Activated naive CD4-positive, alpha-beta T cell treated with anti-CD3 and anti-CD28 coated beads for 36 hours (primary cell): ENCODE data around the gene RAD51B. TPM values are rescaled to one million over a fixed set of nuclear protein-coding genes. Genes with fewer than 3 reads are reported as not detected.

ENCODE experiments used
- CTCF ChIA-PET: fragments of 350-600 bp; sonication (Branson Sonifier 250); formaldehyde crosslinking; loops from one replicate; lab custom pipeline; 2021; ENCODE audit warnings: antibody characterized with exemption; lab: Charles Lee
- DNase-seq: peaks from one replicate; pipeline ENCODE4 v3.0.0-alpha.2; 2020
- H3K27ac Mint-ChIP-seq: one replicate; pipeline ENCODE4 v1.8.0; 2021; ENCODE audit warnings: mild to moderate bottlenecking, mixed read lengths
- H3K27me3 Mint-ChIP-seq: one replicate; pipeline ENCODE4 v1.8.0; 2021; ENCODE audit warnings: low read depth, mixed read lengths
- H3K36me3 Mint-ChIP-seq: one replicate; pipeline ENCODE4 v1.8.0; 2021; ENCODE audit warnings: low read depth, mixed read lengths
- H3K4me1 Mint-ChIP-seq: one replicate; pipeline ENCODE4 v1.8.0; 2021; ENCODE audit warnings: low read depth, mixed read lengths
- H3K4me3 Mint-ChIP-seq: one replicate; pipeline ENCODE4 v1.8.0; 2021; ENCODE audit warnings: mild to moderate bottlenecking, moderate library complexity, mixed read lengths
- H3K9me3 Mint-ChIP-seq: one replicate; pipeline ENCODE4 v1.8.0; 2021; ENCODE audit warnings: mixed read lengths
- intact Hi-C: fragments of 100-400 bp; cut with micrococcal nuclease; formaldehyde crosslinking; loops from one replicate; pipeline ENCODE4 v1.15.1; 2023
- total RNA-seq, 2 experiments: library from RNA; stranded (reverse); gene quantifications; one replicate each; pipeline ENCODE4 v1.2.3, GENCODE V29; 2021

Gene RAD51B
- total RNA-seq, 2 experiments from 2014 or later: 44.8 to 47.6 TPM

DNA sequence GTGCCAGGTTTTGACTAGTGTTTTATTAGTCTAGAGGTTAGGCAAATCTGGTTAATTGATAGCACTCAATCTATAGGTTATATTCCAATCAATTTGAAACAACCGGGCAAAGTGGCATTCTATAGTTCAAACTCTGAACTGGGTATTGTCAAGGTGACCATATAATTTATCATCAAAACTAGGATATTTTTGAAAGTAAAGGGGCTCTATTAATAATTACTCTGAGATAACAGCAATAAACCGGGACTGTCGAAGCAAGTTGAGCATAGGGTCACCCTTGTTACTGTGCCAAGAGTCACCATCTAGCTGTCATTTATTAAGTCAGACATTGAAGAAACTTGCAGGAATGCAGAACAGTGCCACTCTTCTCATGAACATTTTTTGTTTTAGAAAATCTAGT lies 321.2 kb downstream of the RAD51B start:
- H3K27me3 Mint-ChIP-seq: no peaks in the 10 kb centered on the region
- intact Hi-C loops: no loop called here
- H3K9me3 Mint-ChIP-seq: no peaks in the 10 kb centered on the region
- H3K4me1 Mint-ChIP-seq: peaks cover 14% of the 10 kb centered on the region
- H3K4me3 Mint-ChIP-seq: no peak overlapping the region
- H3K27ac Mint-ChIP-seq: no peak overlapping the region
- DNase-seq: no peak
- H3K36me3 Mint-ChIP-seq: peaks cover under 1% of the 10 kb centered on the region
- CTCF ChIA-PET: interaction anchor here (0.6 kb wide), 1 partner anchor 197 kb away, joined by 6 read pairs; no protein-coding TSS in a partner anchor

DNA sequence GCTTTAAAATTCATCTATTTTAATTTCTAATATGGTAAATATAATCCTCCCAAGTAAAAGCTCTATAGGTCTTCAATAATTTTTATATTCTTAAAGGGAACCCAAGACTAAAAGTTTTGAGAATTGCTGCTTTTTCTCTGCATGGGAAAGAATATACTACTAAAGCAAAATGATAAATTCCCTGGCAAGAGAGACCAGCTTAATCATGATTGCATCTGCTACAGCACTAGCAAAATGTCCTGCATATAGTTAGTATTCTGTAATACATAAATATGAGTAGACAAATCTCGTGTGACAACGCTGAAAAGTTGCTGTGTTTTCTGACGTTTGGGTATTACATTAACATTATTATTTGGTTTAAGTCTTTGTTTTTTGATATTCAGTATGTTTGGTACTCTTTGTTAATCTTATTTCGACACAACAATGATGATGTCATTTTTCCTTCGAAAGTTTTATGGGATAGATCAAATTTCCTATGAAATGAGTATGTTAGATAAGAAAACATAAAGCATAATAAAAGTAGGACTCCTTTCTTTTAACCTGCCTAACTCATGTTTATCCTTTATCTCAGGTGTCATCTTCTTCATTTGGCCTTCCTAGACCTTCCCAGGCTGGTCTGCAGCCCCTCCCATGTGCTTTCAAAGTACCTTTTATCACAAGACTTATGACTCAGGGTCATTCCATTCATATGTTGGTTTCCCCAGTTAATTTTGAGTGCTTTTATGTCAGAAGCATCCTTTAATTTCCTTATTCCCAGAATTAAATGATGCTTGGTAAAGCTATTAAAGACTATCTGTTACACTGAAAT lies 321.9 kb downstream of the RAD51B start:
- H3K27ac Mint-ChIP-seq: no peak overlapping the region
- H3K36me3 Mint-ChIP-seq: peaks cover 2% of the 10 kb centered on the region
- H3K9me3 Mint-ChIP-seq: no peaks in the 10 kb centered on the region
- peaks cover 14% of the 10 kb centered on the region for H3K4me1 Mint-ChIP-seq
- no peak for DNase-seq
- intact Hi-C loops: no loop called here
- CTCF ChIA-PET: interaction anchor here (0.6 kb wide), 1 partner anchor 30 kb away, joined by 3 read pairs; no protein-coding TSS in a partner anchor
- no peak overlapping the region for H3K4me3 Mint-ChIP-seq
- no peaks in the 10 kb centered on the region for H3K27me3 Mint-ChIP-seq

DNA sequence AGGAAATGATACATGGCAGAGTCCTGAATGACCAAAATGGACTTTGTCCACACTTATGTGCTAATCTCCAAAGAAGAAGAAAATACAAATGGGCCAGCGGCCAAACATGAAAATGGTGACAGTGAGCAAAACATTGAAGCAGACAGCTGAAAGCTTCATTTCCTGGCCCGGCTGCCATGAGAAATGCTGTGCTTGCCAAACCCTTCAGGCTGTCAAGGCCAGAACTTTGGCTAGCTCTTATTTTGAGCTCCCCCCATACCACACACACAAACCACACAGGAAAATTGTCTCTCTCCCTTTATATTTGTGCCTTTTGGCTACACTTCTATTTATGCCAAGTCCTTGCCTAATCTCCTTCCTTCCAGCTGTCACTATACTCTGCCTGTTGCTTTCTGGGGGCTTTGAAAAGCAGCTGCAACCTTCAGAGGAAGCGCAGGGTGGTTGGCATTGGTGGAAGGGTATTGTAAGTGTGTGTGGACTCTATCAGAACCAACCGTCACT lies 323.8 kb downstream of the RAD51B start:
- Mint-ChIP-seq H3K27me3 (no peaks in the 10 kb centered on the region), H3K36me3 (peaks cover 2% of the 10 kb centered on the region), H3K4me1 (peaks cover 10% of the 10 kb centered on the region), H3K4me3 (no peak overlapping the region), H3K27ac (no peak overlapping the region), H3K9me3 (peaks cover 4% of the 10 kb centered on the region)
- no peak for DNase-seq
- intact Hi-C loops: no loop called here
- CTCF ChIA-PET: interaction anchor here (0.7 kb wide), 1 partner anchor 799 kb away, joined by 3 read pairs; no protein-coding TSS in a partner anchor

- no peak overlapping the region for H3K4me3 Mint-ChIP-seq
- peaks cover 4% of the 10 kb centered on the region for H3K9me3 Mint-ChIP-seq
- peaks cover 16% of the 10 kb centered on the region for H3K4me1 Mint-ChIP-seq
- H3K36me3 Mint-ChIP-seq: peaks cover 2% of the 10 kb centered on the region
- no peaks in the 10 kb centered on the region for H3K27me3 Mint-ChIP-seq
- CTCF ChIA-PET: no interaction called here
- intact Hi-C loops: no loop called here
- H3K27ac Mint-ChIP-seq: no peak overlapping the region
- DNase-seq: no peak
Measured at GRCh38 chr14:68144051-68144681, 324.6 kb downstream of the RAD51B start.

- CTCF ChIA-PET: no interaction called here
- Mint-ChIP-seq H3K27ac (no peak overlapping the region), H3K4me3 (no peak overlapping the region), H3K4me1 (peaks cover 16% of the 10 kb centered on the region), H3K36me3 (peaks cover 2% of the 10 kb centered on the region), H3K9me3 (peaks cover 4% of the 10 kb centered on the region), H3K27me3 (no peaks in the 10 kb centered on the region)
- intact Hi-C loops: no loop called here
- DNase-seq: no peak
Measured at GRCh38 chr14:68145036-68145435, 325.5 kb downstream of the RAD51B start.

DNA sequence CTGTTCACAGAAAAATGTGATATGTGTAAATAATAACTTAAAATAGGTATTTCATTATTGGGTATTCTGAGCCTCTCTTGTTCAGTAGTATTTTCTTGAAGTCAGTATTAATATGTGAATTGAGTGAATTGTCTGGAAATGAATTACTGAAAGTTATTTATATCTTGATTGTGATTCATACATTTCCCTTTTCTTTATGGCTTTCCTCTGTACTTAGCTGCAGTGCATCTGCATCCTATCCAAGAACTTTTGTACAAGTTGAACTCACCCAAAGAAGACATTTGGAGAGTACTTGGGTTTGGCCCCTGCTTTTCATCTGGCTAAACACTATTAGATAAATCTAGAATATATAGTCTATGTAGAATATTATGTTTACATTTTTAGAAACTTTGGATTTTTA lies 326.0 kb downstream of the RAD51B start:
- Mint-ChIP-seq H3K9me3 (peaks cover 7% of the 10 kb centered on the region), H3K4me3 (no peak overlapping the region), H3K27ac (no peak overlapping the region), H3K36me3 (peaks cover 2% of the 10 kb centered on the region), H3K27me3 (no peaks in the 10 kb centered on the region), H3K4me1 (peaks cover 16% of the 10 kb centered on the region)
- no peak for DNase-seq
- CTCF ChIA-PET: no interaction called here
- intact Hi-C loops: no loop called here

GRCh38 chr14:68146818-68147217 lies 327.2 kb downstream of the RAD51B start:
- Mint-ChIP-seq H3K4me3 (no peak overlapping the region), H3K4me1 (peaks cover 16% of the 10 kb centered on the region), H3K9me3 (peaks cover 14% of the 10 kb centered on the region), H3K36me3 (peaks cover 3% of the 10 kb centered on the region), H3K27ac (no peak overlapping the region), H3K27me3 (no peaks in the 10 kb centered on the region)
- intact Hi-C loops: no loop called here
- DNase-seq: no peak
- CTCF ChIA-PET: no interaction called here

DNA sequence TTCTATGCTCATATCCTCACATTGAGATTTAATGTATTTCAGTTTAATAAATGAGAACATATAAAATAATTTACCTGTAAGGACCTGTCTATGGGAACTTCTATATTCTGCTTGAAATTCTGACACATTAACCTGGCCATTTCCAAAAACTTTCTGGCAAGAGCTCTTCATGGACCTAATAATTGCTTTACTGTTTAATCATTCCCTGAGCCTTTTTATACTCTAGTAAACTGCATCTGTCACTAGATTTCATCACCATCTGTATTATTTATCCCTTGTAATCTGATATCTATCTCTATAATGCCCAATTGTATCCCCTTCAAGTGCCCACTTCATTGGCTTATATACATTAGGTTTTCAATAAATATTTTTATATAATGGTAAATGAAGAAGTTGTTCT lies 327.7 kb downstream of the RAD51B start:
- H3K36me3 Mint-ChIP-seq: peaks cover 6% of the 10 kb centered on the region
- CTCF ChIA-PET: no interaction called here
- intact Hi-C loops: no loop called here
- no peak overlapping the region for H3K27ac Mint-ChIP-seq
- no peak overlapping the region for H3K4me3 Mint-ChIP-seq
- peaks cover 16% of the 10 kb centered on the region for H3K4me1 Mint-ChIP-seq
- DNase-seq: no peak
- no peaks in the 10 kb centered on the region for H3K27me3 Mint-ChIP-seq
- peaks cover 15% of the 10 kb centered on the region for H3K9me3 Mint-ChIP-seq

- peaks cover 11% of the 10 kb centered on the region for H3K36me3 Mint-ChIP-seq
- no peak overlapping the region for H3K27ac Mint-ChIP-seq
- intact Hi-C loops: loop anchor here (1.0 to 2.0 kb wide), 2 partner anchors 10 to 63 kb away; no protein-coding TSS in a partner anchor
- H3K4me3 Mint-ChIP-seq: no peak overlapping the region
- peak; percentile 40 for DNase-seq
- CTCF ChIA-PET: no interaction called here
- H3K27me3 Mint-ChIP-seq: no peaks in the 10 kb centered on the region
- peaks cover 15% of the 10 kb centered on the region for H3K9me3 Mint-ChIP-seq
- H3K4me1 Mint-ChIP-seq: peaks cover 16% of the 10 kb centered on the region
Measured at GRCh38 chr14:68148276-68148675, 328.7 kb downstream of the RAD51B start.

- H3K27me3 Mint-ChIP-seq: no peaks in the 10 kb centered on the region
- H3K27ac Mint-ChIP-seq: no peak overlapping the region
- intact Hi-C loops: loop anchor here (1.0 to 2.0 kb wide), 2 partner anchors 10 to 62 kb away; no protein-coding TSS in a partner anchor
- no peak for DNase-seq
- peaks cover 15% of the 10 kb centered on the region for H3K4me1 Mint-ChIP-seq
- H3K4me3 Mint-ChIP-seq: no peak overlapping the region
- peaks cover 15% of the 10 kb centered on the region for H3K9me3 Mint-ChIP-seq
- H3K36me3 Mint-ChIP-seq: peaks cover 11% of the 10 kb centered on the region
- CTCF ChIA-PET: no interaction called here
Measured at GRCh38 chr14:68148763-68149162, 329.2 kb downstream of the RAD51B start.

GRCh38 chr14:68153275-68153674 lies 333.7 kb downstream of the RAD51B start:
- CTCF ChIA-PET: interaction anchor here (0.7 kb wide), 1 partner anchor 1521 kb away, joined by 3 read pairs; no protein-coding TSS in a partner anchor
- intact Hi-C loops: no loop called here
- Mint-ChIP-seq H3K4me3 (no peak overlapping the region), H3K27me3 (no peaks in the 10 kb centered on the region), H3K36me3 (peaks cover 14% of the 10 kb centered on the region), H3K27ac (no peak overlapping the region), H3K4me1 (peaks cover 7% of the 10 kb centered on the region), H3K9me3 (peaks cover 11% of the 10 kb centered on the region)
- no peak for DNase-seq

- H3K36me3 Mint-ChIP-seq: peaks cover 14% of the 10 kb centered on the region
- intact Hi-C loops: no loop called here
- H3K4me3 Mint-ChIP-seq: no peak overlapping the region
- no peaks in the 10 kb centered on the region for H3K27me3 Mint-ChIP-seq
- CTCF ChIA-PET: interaction anchor here (0.6 kb wide), 1 partner anchor 16 kb away, joined by 5 read pairs; no protein-coding TSS in a partner anchor
- peaks cover 11% of the 10 kb centered on the region for H3K9me3 Mint-ChIP-seq
- H3K4me1 Mint-ChIP-seq: no peaks in the 10 kb centered on the region
- no peak overlapping the region for H3K27ac Mint-ChIP-seq
- no peak for DNase-seq
Measured at GRCh38 chr14:68154275-68154674, 334.7 kb downstream of the RAD51B start.
